Spleen (tissue), 13 donors: ENCODE data around the gene OTOR. TPM values are rescaled to one million over a fixed set of nuclear protein-coding genes. Genes with fewer than 3 reads are reported as not detected.
A peak's percentile ranks its signal among the peaks of the same experiment; 100 is the strongest.

Experiments
- DNase-seq: peaks from one replicate; pipeline ENCODE4 v3.0.0-alpha.2; 2020
- H3K27ac ChIP-seq, 8 donors: fragments of 200-600 bp; sonication (generic) in 7 of 8; 1 replicate in 4 of 8; 2 replicates in 4 of 8; pipeline versions ENCODE4 v1.5.0 to v1.8.0; 2016 to 2021; ENCODE audit warnings: inconsistent platforms in 4 of 8, mild to moderate bottlenecking in 4 of 8, moderate library complexity in 1 of 8
- H3K27me3 ChIP-seq, 7 donors: fragments of 200-600 bp; sonication (generic) in 6 of 7; replicated peaks in 1 of 7; 1 replicate in 4 of 7; 2 replicates in 3 of 7; pipeline versions ENCODE4 v1.5.0 to v1.8.0; 2016 to 2021; ENCODE audit warnings: inconsistent platforms in 3 of 7, mild to moderate bottlenecking in 1 of 7
- H3K36me3 ChIP-seq, 6 donors: fragments of 200-600 bp; sonication (generic) in 5 of 6; 1 replicate in 4 of 6; 2 replicates in 2 of 6; pipeline versions ENCODE4 v1.5.0 to v1.8.0; 2016 to 2021; ENCODE audit warnings: inconsistent platforms in 2 of 6
- H3K4me1 ChIP-seq, 6 donors: fragments of 200-600 bp; sonication (generic) in 5 of 6; 1 replicate in 3 of 6; 2 replicates in 3 of 6; pipeline versions ENCODE4 v1.5.0 to v1.8.0; 2016 to 2021; ENCODE audit warnings: inconsistent platforms in 3 of 6
- H3K4me3 ChIP-seq, 8 donors: fragments of 200-600 bp; sonication (generic) in 7 of 8; 1 replicate in 4 of 8; 2 replicates in 4 of 8; pipeline versions ENCODE4 v1.5.0 to v1.8.0; 2016 to 2021; ENCODE audit warnings: inconsistent platforms in 4 of 8, mild to moderate bottlenecking in 4 of 8, moderate library complexity in 2 of 8
- H3K9me3 ChIP-seq, 8 donors: fragments of 200-600 bp; sonication (generic) in 7 of 8; 1 replicate in 4 of 8; 2 replicates in 4 of 8; pipeline versions ENCODE4 v1.5.0 to v1.8.0; 2016 to 2021; ENCODE audit warnings: inconsistent platforms in 4 of 8
- CTCF ChIP-seq, 11 experiments: fragments of 200-600 bp in 7 of 11; fragments of 450-650 bp in 4 of 11; sonication (generic) in 4 of 11; IDR thresholded peaks in 8 of 11; conservative IDR thresholded peaks in 3 of 11; 1 replicate in 7 of 11; 2 replicates in 4 of 11; pipeline versions ENCODE4 v1.4.0 to v1.8.0; 2016 to 2021; ENCODE audit warnings: antibody characterized with exemption in 11 of 11, inconsistent platforms in 4 of 11, mild to moderate bottlenecking in 1 of 11
- POLR2A ChIP-seq, 3 donors: fragments of 450-650 bp; IDR thresholded peaks; one replicate each; pipeline ENCODE4 v1.5.1; 2017; ENCODE audit warnings: antibody characterized with exemption in 3 of 3, mild to moderate bottlenecking in 1 of 3
- POLR2AphosphoS5 ChIP-seq, 3 donors: sonication (generic); formaldehyde crosslinking; IDR thresholded peaks; one replicate each; pipeline ENCODE4 v1.5.1; 2017; ENCODE audit warnings: antibody characterized with exemption in 3 of 3
- WGBS, 5 donors: extraction: QIAGEN DNeasy Blood & Tissue Kit in 3 of 5; methylation state at CpG; one replicate each; pipeline versions ENCODE4 v1.1.5 to v1.1.7; 2013 to 2018; 5-methylcytosine and 5-hydroxymethylcytosine counted together
- intact Hi-C: fragments of 100-400 bp; cut with DNase I; formaldehyde crosslinking; loops from one replicate; pipeline ENCODE4 v1.15.0; 2023; ENCODE audit warnings: low total_unique reads
- long read RNA-seq, 2 donors: transcript quantifications; one replicate each; lab custom pipeline, GENCODE V29; 2026
- polyA plus RNA-seq, 3 donors: library from polyadenylated mRNA; stranded (reverse); fragments of 200-250 nt; gene quantifications; one replicate each; pipeline ENCODE4 v1.2.1, GENCODE V29; 2013
- total RNA-seq, 7 donors: library from RNA; depleted of rRNA in 3 of 7; stranded (reverse); fragments of >200 nt in 3 of 7; fragmentation: NEBNext Ultra II Directional in 4 of 7; extraction: Animal tissue kit (Norgen Biotek cat#: 25700) in 4 of 7; gene quantifications; one replicate each; pipeline versions ENCODE4 v1.1.0 to v1.2.1, GENCODE V29; 2016 to 2021
- donor health status: healthy with polysubstance abuse.
- donor health status: DM: no; HTN: no; CAD: no; lungs with moderate emphysema.
- donor health status: DM: no; HTN: no; CAD: no.
- donor health status: Bipolar disorder and iron deficiency.
- donor health status: healthy.
- donor health status: DM: no; HTN: no; CAD: no.
- donor health status: DM: yes; HTN: yes; CAD: no.

Gene OTOR, protein sequence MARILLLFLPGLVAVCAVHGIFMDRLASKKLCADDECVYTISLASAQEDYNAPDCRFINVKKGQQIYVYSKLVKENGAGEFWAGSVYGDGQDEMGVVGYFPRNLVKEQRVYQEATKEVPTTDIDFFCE
- total RNA-seq (not detected), polyA plus RNA-seq (not detected)
- long read RNA-seq, donor 1 = 0 reads
- long read RNA-seq, donor 2 = 0 reads

- H3K36me3 ChIP-seq = no peaks in the 10 kb centered on the region
- H3K27ac ChIP-seq = no peak within 1 kb of the TSS
- H3K4me1 ChIP-seq = no peaks in the 10 kb centered on the region
- no peak for DNase-seq
- TF ChIP-seq CTCF (IDR thresholded peaks at IDR 0.05 in 8 of 11, conservative IDR thresholded peaks at IDR 0.05 in 3 of 11) (no peak), POLR2A (IDR thresholded peaks at IDR 0.05) (no peak), POLR2AphosphoS5 (IDR thresholded peaks at IDR 0.05) (no peak)
- H3K4me3 ChIP-seq = no peak within 1 kb of the TSS
- H3K9me3 ChIP-seq = no peaks in the 10 kb centered on the region
- intact Hi-C loops = no loop called here
- WGBS, 5 donors = 81 to 92% (median 85%) methylated on average over 5 of the region's 5 CpGs
- H3K27me3 ChIP-seq = no peaks in the 10 kb centered on the region
Observed at GRCh38 chr20:16748308-16748900, at the start of gene OTOR. Gene OTOR (plus strand): TSS chr20:16748358. CDS start chr20:16748402, 44 bp downstream.

DNA sequence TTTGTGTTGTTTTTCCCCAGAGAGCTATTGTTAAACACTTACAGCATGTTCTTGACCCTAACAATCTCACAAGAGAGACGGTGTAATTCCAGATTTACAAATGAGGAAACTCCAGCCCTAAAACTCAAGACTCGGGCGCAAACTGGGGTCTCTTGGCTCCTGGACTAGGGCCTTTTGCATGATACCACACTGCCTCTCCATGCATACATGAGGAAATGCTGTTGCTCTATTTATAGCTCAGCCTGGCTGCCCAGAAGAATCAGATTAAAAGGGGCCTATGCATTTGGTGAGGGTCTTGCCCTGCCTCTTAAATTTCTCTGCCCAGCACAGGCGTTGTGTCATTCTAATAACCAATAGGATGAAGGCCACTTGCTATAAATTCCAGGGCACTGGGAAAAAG, 48.9 kb upstream of the OTOR start:
- Histone ChIP-seq H3K9me3 (no peaks in the 10 kb centered on the region), H3K36me3 (no peaks in the 10 kb centered on the region), H3K4me3 (no peak overlapping the region), H3K27me3 (no peaks in the 10 kb centered on the region), H3K27ac (no peak overlapping the region), H3K4me1 (no peaks in the 10 kb centered on the region)
- 58 to 80% (median 76%) methylated on average over 4 of the region's 4 CpGs for WGBS, 5 donors
- TF ChIP-seq POLR2A (IDR thresholded peaks at IDR 0.05) (no peak), POLR2AphosphoS5 (IDR thresholded peaks at IDR 0.05) (no peak), CTCF (IDR thresholded peaks at IDR 0.05 in 8 of 11, conservative IDR thresholded peaks at IDR 0.05 in 3 of 11) (no peak)
- intact Hi-C loops = no loop called here
- DNase-seq = no peak

GRCh38 chr20:16701296-16701695, 46.9 kb upstream of the OTOR start:
- Histone ChIP-seq H3K36me3 (no peaks in the 10 kb centered on the region), H3K27me3 (no peaks in the 10 kb centered on the region), H3K4me1 (no peaks in the 10 kb centered on the region), H3K27ac (no peak overlapping the region), H3K4me3 (no peak overlapping the region), H3K9me3 (peaks cover 0 to 10% (median 3%) of the 10 kb centered on the region in 8 donors)
- DNase-seq = no peak
- TF ChIP-seq CTCF (IDR thresholded peaks at IDR 0.05 in 8 of 11, conservative IDR thresholded peaks at IDR 0.05 in 3 of 11) = peak in 3 of 11 experiments; percentile 26 to 47 (median 30)
- no peak for TF ChIP-seq POLR2A (IDR thresholded peaks at IDR 0.05)
- intact Hi-C loops = no loop called here
- 37 to 76% (median 72%) methylated on average over 3 of the region's 3 CpGs for WGBS, 5 donors

- H3K27me3 ChIP-seq = no peaks in the 10 kb centered on the region
- TF ChIP-seq POLR2A (IDR thresholded peaks at IDR 0.05) (no peak), POLR2AphosphoS5 (IDR thresholded peaks at IDR 0.05) (no peak), CTCF (IDR thresholded peaks at IDR 0.05 in 8 of 11, conservative IDR thresholded peaks at IDR 0.05 in 3 of 11) (no peak)
- no peaks in the 10 kb centered on the region for H3K36me3 ChIP-seq
- no peak overlapping the region for H3K27ac ChIP-seq
- no peak for DNase-seq
- peaks cover 0 to 13% (median 4%) of the 10 kb centered on the region in 8 donors for H3K9me3 ChIP-seq
- intact Hi-C loops = no loop called here
- peaks cover 0 to 5% (median 2%) of the 10 kb centered on the region in 6 donors for H3K4me1 ChIP-seq
- H3K4me3 ChIP-seq = no peak overlapping the region
- WGBS, 5 donors = 83 to 92% (median 85%) methylated on average over 4 of the region's 4 CpGs
Observed at GRCh38 chr20:16703570-16703969, 44.6 kb upstream of the OTOR start.
